BE2C (cell line): ENCODE data around the gene HYDIN.

ENCODE experiments used
- DNase-seq: peaks from one replicate; pipeline ENCODE4 v3.0.0-alpha.2; 2020
- H3K27me3 ChIP-seq: fragments of 250-450 bp; sonication (Bioruptor Pico); 2 replicates; pipeline ENCODE4 v1.5.1; 2020; ENCODE audit warnings: mild to moderate bottlenecking
- H3K36me3 ChIP-seq: fragments of 250-450 bp; sonication (Bioruptor Pico); 2 replicates; pipeline ENCODE4 v1.5.1; 2020; ENCODE audit warnings: mild to moderate bottlenecking
- H3K4me1 ChIP-seq: fragments of 250-450 bp; sonication (Bioruptor Pico); 2 replicates; pipeline ENCODE4 v1.5.1; 2020
- H3K4me3 ChIP-seq: 2 replicates; pipeline ENCODE4 v1.5.1; 2011; ENCODE audit warnings: low read depth, low read length
- H3K9me3 ChIP-seq: fragments of 250-450 bp; sonication (Bioruptor Pico); 2 replicates; pipeline ENCODE4 v1.5.1; 2020
- CTCF ChIP-seq: IDR thresholded peaks from 2 replicates; pipeline ENCODE4 v1.5.1; 2012; ENCODE audit warnings: mild to moderate bottlenecking, low read depth, low read length

Gene HYDIN

GRCh38 chr16:71250461-71251235 is 20.1 kb upstream of the HYDIN start:
- TF ChIP-seq CTCF: no peak
- no peaks in the 10 kb centered on the region for H3K9me3 ChIP-seq
- H3K27me3 ChIP-seq: peaks cover 8% of the 10 kb centered on the region
- H3K4me3 ChIP-seq: no peak overlapping the region
- H3K36me3 ChIP-seq: no peaks in the 10 kb centered on the region
- no peaks in the 10 kb centered on the region for H3K4me1 ChIP-seq
- no peak for DNase-seq

GRCh38 chr16:71249399-71249798 is 18.9 kb upstream of the HYDIN start:
- no peak for DNase-seq
- H3K4me1 ChIP-seq: no peaks in the 10 kb centered on the region
- H3K9me3 ChIP-seq: no peaks in the 10 kb centered on the region
- no peak overlapping the region for H3K4me3 ChIP-seq
- TF ChIP-seq CTCF: no peak
- H3K27me3 ChIP-seq: peaks cover 12% of the 10 kb centered on the region
- H3K36me3 ChIP-seq: no peaks in the 10 kb centered on the region

- Histone ChIP-seq H3K4me1 (no peaks in the 10 kb centered on the region), H3K9me3 (no peaks in the 10 kb centered on the region), H3K36me3 (no peaks in the 10 kb centered on the region), H3K27me3 (peaks cover 12% of the 10 kb centered on the region), H3K4me3 (no peak overlapping the region)
- TF ChIP-seq CTCF: no peak
- no peak for DNase-seq
These were observed 17.0 kb upstream of the HYDIN start for GRCh38 chr16:71247478-71247877.

GRCh38 chr16:71246309-71246708 is 15.8 kb upstream of the HYDIN start:
- H3K4me1 ChIP-seq: no peaks in the 10 kb centered on the region
- TF ChIP-seq CTCF: no peak

GRCh38 chr16:71244521-71244920 is 14.0 kb upstream of the HYDIN start:
- DNase-seq: no peak
- H3K9me3 ChIP-seq: no peaks in the 10 kb centered on the region
- H3K27me3 ChIP-seq: peaks cover 11% of the 10 kb centered on the region
- no peaks in the 10 kb centered on the region for H3K4me1 ChIP-seq
- H3K4me3 ChIP-seq: no peak overlapping the region
- TF ChIP-seq CTCF: no peak
- H3K36me3 ChIP-seq: no peaks in the 10 kb centered on the region

More at GRCh38 chr16:71246309-71246708, 15.8 kb upstream of the HYDIN start:
- no peak overlapping the region for H3K4me3 ChIP-seq
- H3K27me3 ChIP-seq: peaks cover 7% of the 10 kb centered on the region
- no peak for DNase-seq
- H3K9me3 ChIP-seq: no peaks in the 10 kb centered on the region
- H3K36me3 ChIP-seq: no peaks in the 10 kb centered on the region

GRCh38 chr16:71242601-71243000 is 12.1 kb upstream of the HYDIN start:
- Histone ChIP-seq H3K4me3 (no peak overlapping the region), H3K9me3 (no peaks in the 10 kb centered on the region), H3K4me1 (no peaks in the 10 kb centered on the region), H3K36me3 (no peaks in the 10 kb centered on the region), H3K27me3 (peaks cover 16% of the 10 kb centered on the region)
- DNase-seq: no peak
- no peak for TF ChIP-seq CTCF
